HFFc6 (cell line): Measurements from ENCODE around the gene ATXN1. TPM values are rescaled to one million over a fixed set of nuclear protein-coding genes. Genes with fewer than 3 reads are reported as not detected.

ENCODE experiments used
- DNase-seq: peaks from one replicate; pipeline ENCODE4 v3.0.0-alpha.2; 2018
- H3K27ac Mint-ChIP-seq: 2 replicates; pipeline ENCODE4 v1.8.0; 2020; ENCODE audit warnings: mild to moderate bottlenecking, mixed read lengths
- H3K27me3 Mint-ChIP-seq: 2 replicates; pipeline ENCODE4 v1.8.0; 2021; ENCODE audit warnings: mild to moderate bottlenecking, moderate library complexity, mixed read lengths; ENCODE audit not compliant: insufficient read depth
- H3K36me3 Mint-ChIP-seq: 2 replicates; pipeline ENCODE4 v1.8.0; 2021; ENCODE audit warnings: low read depth, mixed read lengths
- H3K4me1 Mint-ChIP-seq: 2 replicates; pipeline ENCODE4 v1.8.0; 2020; ENCODE audit warnings: low read depth, mixed read lengths
- H3K4me3 Mint-ChIP-seq: 2 replicates; pipeline ENCODE4 v1.8.0; 2020; ENCODE audit warnings: mild to moderate bottlenecking, moderate library complexity, mixed read lengths
- H3K9me3 Mint-ChIP-seq: 2 replicates; pipeline ENCODE4 v1.8.0; 2020; ENCODE audit warnings: mild to moderate bottlenecking, mixed read lengths
- CTCF ChIP-seq: fragments of 200-600 bp; sonication (generic); IDR thresholded peaks from 2 replicates; pipeline ENCODE4 v1.5.0; 2021; ENCODE audit warnings: antibody characterized with exemption, mild to moderate bottlenecking
- total RNA-seq, 6 experiments: library from RNA; stranded (reverse); fragmentation: NEBNext Ultra II Directional; extraction: Animal tissue kit (Norgen Biotek cat#: 25700); gene quantifications; 2 replicates in 1 of 6; 3 replicates in 5 of 6; pipeline ENCODE4 v1.2.3, GENCODE V29; 2021

ATXN1 gene
- total RNA-seq, 6 experiments from 2014 or later, result 28.2 to 41.5 (median 30.5) TPM

GRCh38 chr6:16431106-16431505 lies 330.2 kb downstream of the ATXN1 start:
- H3K36me3 Mint-ChIP-seq, result peaks cover 29% of the 10 kb centered on the region
- H3K4me1 Mint-ChIP-seq, result peaks cover 65% of the 10 kb centered on the region
- no peak overlapping the region for H3K27ac Mint-ChIP-seq
- no peak for DNase-seq
- no peak overlapping the region for H3K4me3 Mint-ChIP-seq
- no peaks in the 10 kb centered on the region for H3K9me3 Mint-ChIP-seq
- no peaks in the 10 kb centered on the region; the same call in 1 of the 2 replicates for H3K27me3 Mint-ChIP-seq
- no peak for TF ChIP-seq CTCF

GRCh38 chr6:16430391-16431089 lies 330.7 kb downstream of the ATXN1 start:
- peaks cover 65% of the 10 kb centered on the region for H3K4me1 Mint-ChIP-seq
- no peaks in the 10 kb centered on the region for H3K9me3 Mint-ChIP-seq
- TF ChIP-seq CTCF, result no peak
- no peak overlapping the region; the same call in 1 of the 2 replicates for H3K4me3 Mint-ChIP-seq
- 0 out of 2 replicates have a peak overlapping the region, but pooled peaks have one; percentile 2 for H3K27ac Mint-ChIP-seq
- DNase-seq, result no peak
- no peaks in the 10 kb centered on the region; the same call in 1 of the 2 replicates for H3K27me3 Mint-ChIP-seq
- peaks cover 27% of the 10 kb centered on the region for H3K36me3 Mint-ChIP-seq

- H3K27me3 Mint-ChIP-seq, result no peaks in the 10 kb centered on the region; the same call in 1 of the 2 replicates
- TF ChIP-seq CTCF, result no peak
- no peak overlapping the region for H3K27ac Mint-ChIP-seq
- H3K4me3 Mint-ChIP-seq, result no peak overlapping the region
- no peaks in the 10 kb centered on the region for H3K9me3 Mint-ChIP-seq
- peaks cover 56% of the 10 kb centered on the region for H3K4me1 Mint-ChIP-seq
- no peak for DNase-seq
- H3K36me3 Mint-ChIP-seq, result peaks cover 18% of the 10 kb centered on the region
These were observed 331.6 kb downstream of the ATXN1 start for GRCh38 chr6:16429669-16430068.

- Mint-ChIP-seq H3K4me1 (peaks cover 46% of the 10 kb centered on the region), H3K36me3 (peaks cover 12% of the 10 kb centered on the region), H3K4me3 (peak overlapping the region; percentile 9; the same call in 1 of the 2 replicates), H3K27ac (peak overlapping the region; percentile 35; the same call in 1 of the 2 replicates), H3K27me3 (no peaks in the 10 kb centered on the region; the same call in 1 of the 2 replicates), H3K9me3 (no peaks in the 10 kb centered on the region)
- no peak for DNase-seq
- TF ChIP-seq CTCF, result no peak
These were observed 334.1 kb downstream of the ATXN1 start for GRCh38 chr6:16427124-16427523.

- Mint-ChIP-seq H3K4me3 (no peak overlapping the region), H3K27ac (no peak overlapping the region), H3K4me1 (peaks cover 46% of the 10 kb centered on the region), H3K9me3 (no peaks in the 10 kb centered on the region), H3K27me3 (no peaks in the 10 kb centered on the region; the same call in 1 of the 2 replicates), H3K36me3 (peaks cover 12% of the 10 kb centered on the region)
- no peak for TF ChIP-seq CTCF
- no peak for DNase-seq
These were observed 335.2 kb downstream of the ATXN1 start for GRCh38 chr6:16425881-16426615.
